Thymus (tissue), 11 donors: Measurements from ENCODE around the gene GALNT2. TPM values are rescaled to one million over a fixed set of nuclear protein-coding genes. Genes with fewer than 3 reads are reported as not detected.

Source experiments
- DNase-seq, 9 donors: peaks; one replicate each; pipeline ENCODE4 v3.0.0-alpha.2; 2013; ENCODE audit warnings: low spot score in 9 of 9, low read depth in 6 of 9, missing footprints in 1 of 9
- H3K27ac ChIP-seq, 2 donors: one replicate each; pipeline ENCODE4 v1.5.1; 2013; ENCODE audit warnings: control low read depth in 1 of 2, low read depth in 1 of 2, low read length in 1 of 2, mild to moderate bottlenecking in 1 of 2, moderate library complexity in 1 of 2
- H3K27me3 ChIP-seq, 2 donors: one replicate each; pipeline ENCODE4 v1.5.1; 2013; ENCODE audit warnings: low read length in 1 of 2; ENCODE audit not compliant: control insufficient read depth in 2 of 2, insufficient read depth in 1 of 2
- H3K36me3 ChIP-seq, 2 donors: one replicate each; pipeline ENCODE4 v1.5.1; 2013; ENCODE audit warnings: low read length in 1 of 2, mild to moderate bottlenecking in 1 of 2, moderate library complexity in 1 of 2; ENCODE audit not compliant: control insufficient read depth in 2 of 2, insufficient read depth in 2 of 2
- H3K4me1 ChIP-seq, 2 donors: one replicate each; pipeline ENCODE4 v1.5.1; 2013; ENCODE audit warnings: low read length in 2 of 2; ENCODE audit not compliant: control insufficient read depth in 2 of 2, insufficient read depth in 2 of 2
- H3K4me3 ChIP-seq, 2 donors: one replicate each; pipeline ENCODE4 v1.5.1; 2013; ENCODE audit warnings: low read length in 2 of 2, control low read depth in 1 of 2, mild to moderate bottlenecking in 1 of 2
- H3K9me3 ChIP-seq, 2 donors: one replicate each; pipeline ENCODE4 v1.5.1; 2013; ENCODE audit warnings: low read length in 1 of 2, mild to moderate bottlenecking in 1 of 2; ENCODE audit not compliant: control insufficient read depth in 2 of 2, insufficient read depth in 1 of 2
- WGBS: extraction: QIAGEN DNeasy Blood & Tissue Kit; methylation state at CpG from one replicate; pipeline ENCODE4 v1.1.7; 2013; 5-methylcytosine and 5-hydroxymethylcytosine counted together
- polyA plus RNA-seq: library from polyadenylated mRNA; stranded (reverse); fragments of 200-250 nt; gene quantifications from one replicate; pipeline ENCODE4 v1.2.3, GENCODE V29; 2013
- total RNA-seq: library from RNA; stranded (reverse); fragments of 120-200 nt; gene quantifications from one replicate; pipeline ENCODE4 v1.2.4, GENCODE V29; 2013
- donor health status: healthy.

The GALNT2 gene
- total and polyA plus RNA-seq, 2 donors, result 33.9 to 42.5 TPM

GRCh38 chr1:230268371-230269170, 201.5 kb downstream of the GALNT2 start:
- peaks cover 47 to 99% of the 10 kb centered on the region in 2 donors for H3K4me1 ChIP-seq
- H3K4me3 ChIP-seq, result no peak overlapping the region
- WGBS, result 90% methylated on average over 19 of the region's 19 CpGs
- H3K27ac ChIP-seq, result peak overlapping the region in 1 of 2 donors; percentile 60
- H3K36me3 ChIP-seq, result peaks cover 55 to 86% of the 10 kb centered on the region in 2 donors
- peaks cover 0 to 2% of the 10 kb centered on the region in 2 donors for H3K9me3 ChIP-seq
- H3K27me3 ChIP-seq, result no peaks in the 10 kb centered on the region
- peak in 1 of 9 donors; percentile 45 for DNase-seq

- DNase-seq, result no peak
- Histone ChIP-seq H3K27ac (peak overlapping the region; percentile 20 to 54), H3K4me3 (no peak overlapping the region), H3K9me3 (peaks cover 0 to 2% of the 10 kb centered on the region in 2 donors), H3K4me1 (peaks cover 54 to 92% of the 10 kb centered on the region in 2 donors), H3K27me3 (no peaks in the 10 kb centered on the region), H3K36me3 (peaks cover 43 to 81% of the 10 kb centered on the region in 2 donors)
- WGBS, result 95% methylated on average over 1 of the region's 1 CpG
Measured at GRCh38 chr1:230270185-230270558, 203.1 kb downstream of the GALNT2 start.

- peak in 1 of 9 donors; percentile 56 for DNase-seq
- Histone ChIP-seq H3K4me1 (peaks cover 54 to 87% of the 10 kb centered on the region in 2 donors), H3K36me3 (peaks cover 37 to 75% of the 10 kb centered on the region in 2 donors), H3K9me3 (peaks cover 0 to 2% of the 10 kb centered on the region in 2 donors), H3K4me3 (no peak overlapping the region), H3K27me3 (no peaks in the 10 kb centered on the region), H3K27ac (peak overlapping the region; percentile 27)
- 21% methylated on average over 14 of the region's 14 CpGs for WGBS
Measured at GRCh38 chr1:230270559-230271281, 203.7 kb downstream of the GALNT2 start.

GRCh38 chr1:230271300-230272035, 204.4 kb downstream of the GALNT2 start:
- H3K4me1 ChIP-seq, result peaks cover 59 to 85% of the 10 kb centered on the region in 2 donors
- H3K4me3 ChIP-seq, result no peak overlapping the region
- peak overlapping the region in 1 of 2 donors; percentile 27 for H3K27ac ChIP-seq
- WGBS, result 68% methylated on average over 20 of the region's 20 CpGs
- H3K36me3 ChIP-seq, result peaks cover 35 to 73% of the 10 kb centered on the region in 2 donors
- no peaks in the 10 kb centered on the region for H3K27me3 ChIP-seq
- no peak for DNase-seq
- peaks cover 0 to 2% of the 10 kb centered on the region in 2 donors for H3K9me3 ChIP-seq

GRCh38 chr1:230272557-230272956, 205.5 kb downstream of the GALNT2 start:
- no peaks in the 10 kb centered on the region for H3K27me3 ChIP-seq
- H3K9me3 ChIP-seq, result peaks cover 0 to 5% of the 10 kb centered on the region in 2 donors
- H3K4me3 ChIP-seq, result no peak overlapping the region
- 95% methylated on average over 9 of the region's 9 CpGs for WGBS
- DNase-seq, result no peak
- H3K27ac ChIP-seq, result peak overlapping the region in 1 of 2 donors; percentile 50
- H3K4me1 ChIP-seq, result peaks cover 70 to 85% of the 10 kb centered on the region in 2 donors
- peaks cover 26 to 72% of the 10 kb centered on the region in 2 donors for H3K36me3 ChIP-seq

GRCh38 chr1:230273141-230273710, 206.2 kb downstream of the GALNT2 start:
- WGBS, result 33% methylated on average over 7 of the region's 7 CpGs
- Histone ChIP-seq H3K4me3 (no peak overlapping the region), H3K36me3 (peaks cover 20 to 69% of the 10 kb centered on the region in 2 donors), H3K4me1 (peaks cover 74 to 85% of the 10 kb centered on the region in 2 donors), H3K27me3 (no peaks in the 10 kb centered on the region), H3K9me3 (peaks cover 0 to 5% of the 10 kb centered on the region in 2 donors), H3K27ac (peak overlapping the region in 1 of 2 donors; percentile 38)
- peak in 2 of 9 donors; percentile 53 to 77 for DNase-seq

- DNase-seq, result peak in 1 of 9 donors; percentile 55
- H3K9me3 ChIP-seq, result peaks cover 0 to 3% of the 10 kb centered on the region in 2 donors
- H3K4me1 ChIP-seq, result peaks cover 77 to 85% of the 10 kb centered on the region in 2 donors
- 26% methylated on average over 15 of the region's 15 CpGs for WGBS
- H3K4me3 ChIP-seq, result peak overlapping the region in 1 of 2 donors; percentile 7
- H3K27me3 ChIP-seq, result no peaks in the 10 kb centered on the region
- peaks cover 19 to 71% of the 10 kb centered on the region in 2 donors for H3K36me3 ChIP-seq
- H3K27ac ChIP-seq, result peak overlapping the region; percentile 38 to 58
Measured at GRCh38 chr1:230274254-230274653, 207.2 kb downstream of the GALNT2 start.

- Histone ChIP-seq H3K4me3 (no peak overlapping the region), H3K9me3 (peaks cover 0 to 9% of the 10 kb centered on the region in 2 donors), H3K4me1 (peaks cover 79 to 85% of the 10 kb centered on the region in 2 donors), H3K27ac (peak overlapping the region; percentile 31 to 84), H3K27me3 (no peaks in the 10 kb centered on the region), H3K36me3 (peaks cover 27 to 73% of the 10 kb centered on the region in 2 donors)
- 91% methylated on average over 5 of the region's 5 CpGs for WGBS
- DNase-seq, result no peak
Measured at GRCh38 chr1:230276401-230276800, 209.4 kb downstream of the GALNT2 start.
